Omental fat pad (tissue), 4 donors: ENCODE measurements around the gene CEP350. TPM values are rescaled to one million over a fixed set of nuclear protein-coding genes. Genes with fewer than 3 reads are reported as not detected.
"Not testable (repeated sequence)": the region's sequence is repeated elsewhere in the genome, so short reads cannot be mapped to it uniquely, and the experiment has no call there.

Experiments
- ATAC-seq: fragments of 150-250 bp; one replicate; pipeline ENCODE4 v1.9.1; 2016; ENCODE audit warnings: mild to moderate bottlenecking, moderate library complexity; ENCODE audit not compliant: low FRiP score
- DNase-seq: peaks from one replicate; pipeline ENCODE4 v3.0.0-alpha.2; 2019; ENCODE audit warnings: low spot score
- total RNA-seq, 4 donors: library from RNA; depleted of rRNA; stranded (reverse); fragments of >200 nt; gene quantifications; one replicate each; pipeline ENCODE4 v1.1.0, GENCODE V29; 2016
- TF ChIP-seq, protein P1 (sequence below), 3 donors: fragments of 450-650 bp; IDR thresholded peaks; one replicate each; pipeline ENCODE4 v1.5.1; 2016 to 2017; ENCODE audit warnings: antibody characterized with exemption in 3 of 3, mild to moderate bottlenecking in 3 of 3, moderate library complexity in 2 of 3

Gene CEP350
- total RNA-seq, 4 donors from 2014 or later: 56.6 to 101 (median 62.4) TPM

DNA sequence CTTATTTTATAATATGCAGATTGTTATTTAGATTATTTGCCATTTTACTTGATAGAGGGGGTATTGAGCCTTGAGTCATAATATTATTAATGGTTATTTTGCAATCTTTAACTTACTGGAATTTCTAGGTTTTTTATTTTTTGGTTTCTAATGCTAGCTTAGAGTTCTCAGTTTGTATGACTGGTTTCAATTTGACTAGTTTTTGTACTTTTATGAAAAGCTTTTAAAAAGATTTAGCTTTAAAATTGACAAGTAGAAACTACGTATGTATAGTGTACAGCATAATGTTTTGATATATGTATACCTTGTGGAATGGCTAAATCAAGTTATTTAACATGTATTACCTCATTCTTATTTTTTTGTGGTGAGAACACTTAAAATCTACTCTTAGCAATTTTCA lies 41.5 kb downstream of the CEP350 start:
- DNase-seq: no peak
- TF ChIP-seq, protein P1, sequence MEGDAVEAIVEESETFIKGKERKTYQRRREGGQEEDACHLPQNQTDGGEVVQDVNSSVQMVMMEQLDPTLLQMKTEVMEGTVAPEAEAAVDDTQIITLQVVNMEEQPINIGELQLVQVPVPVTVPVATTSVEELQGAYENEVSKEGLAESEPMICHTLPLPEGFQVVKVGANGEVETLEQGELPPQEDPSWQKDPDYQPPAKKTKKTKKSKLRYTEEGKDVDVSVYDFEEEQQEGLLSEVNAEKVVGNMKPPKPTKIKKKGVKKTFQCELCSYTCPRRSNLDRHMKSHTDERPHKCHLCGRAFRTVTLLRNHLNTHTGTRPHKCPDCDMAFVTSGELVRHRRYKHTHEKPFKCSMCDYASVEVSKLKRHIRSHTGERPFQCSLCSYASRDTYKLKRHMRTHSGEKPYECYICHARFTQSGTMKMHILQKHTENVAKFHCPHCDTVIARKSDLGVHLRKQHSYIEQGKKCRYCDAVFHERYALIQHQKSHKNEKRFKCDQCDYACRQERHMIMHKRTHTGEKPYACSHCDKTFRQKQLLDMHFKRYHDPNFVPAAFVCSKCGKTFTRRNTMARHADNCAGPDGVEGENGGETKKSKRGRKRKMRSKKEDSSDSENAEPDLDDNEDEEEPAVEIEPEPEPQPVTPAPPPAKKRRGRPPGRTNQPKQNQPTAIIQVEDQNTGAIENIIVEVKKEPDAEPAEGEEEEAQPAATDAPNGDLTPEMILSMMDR (IDR thresholded peaks at IDR 0.05): no peak
- no peak for ATAC-seq

DNA sequence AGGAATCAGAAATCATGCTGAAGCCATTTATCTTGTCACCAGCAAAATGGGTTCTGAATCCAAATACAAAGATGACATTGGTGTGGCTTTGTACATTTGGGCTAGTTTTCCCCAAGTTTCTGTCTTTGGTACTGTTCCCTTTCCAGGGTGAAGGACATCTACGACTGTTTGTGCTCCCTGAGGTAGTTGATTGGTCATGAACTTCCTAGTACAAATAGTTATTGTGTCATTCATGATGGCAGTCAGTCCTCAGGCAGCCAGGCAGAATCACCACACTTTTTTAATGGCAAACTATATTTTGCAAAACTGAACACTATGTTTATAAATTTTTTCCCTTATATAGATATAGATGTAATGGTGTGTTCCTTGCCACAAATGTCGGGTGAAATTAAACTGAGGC lies 46.0 kb downstream of the CEP350 start:
- ATAC-seq (no peak), DNase-seq (no peak)
- TF ChIP-seq, protein P1 (IDR thresholded peaks at IDR 0.05): no peak

DNA sequence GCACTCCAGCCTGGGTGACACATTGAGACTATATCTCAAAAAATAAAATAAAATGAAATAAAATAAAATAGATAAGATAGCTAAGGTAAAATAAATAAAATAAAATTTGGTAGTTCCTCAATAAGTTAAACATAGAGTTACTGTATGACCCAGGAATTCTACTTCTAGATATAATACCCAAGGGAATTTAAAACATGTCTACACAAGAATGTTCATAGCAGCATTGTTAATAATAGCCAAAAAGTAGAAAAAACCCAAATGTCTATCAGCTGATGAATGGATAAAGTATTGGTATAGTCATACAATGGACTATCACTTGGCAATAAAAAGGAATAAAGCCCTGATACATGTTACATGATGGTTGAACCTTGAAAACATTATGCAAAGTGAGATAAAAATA lies 47.8 kb downstream of the CEP350 start:
- DNase-seq: no peak
- no peak for ATAC-seq
- TF ChIP-seq, protein P1 (IDR thresholded peaks at IDR 0.05): no peak

DNA sequence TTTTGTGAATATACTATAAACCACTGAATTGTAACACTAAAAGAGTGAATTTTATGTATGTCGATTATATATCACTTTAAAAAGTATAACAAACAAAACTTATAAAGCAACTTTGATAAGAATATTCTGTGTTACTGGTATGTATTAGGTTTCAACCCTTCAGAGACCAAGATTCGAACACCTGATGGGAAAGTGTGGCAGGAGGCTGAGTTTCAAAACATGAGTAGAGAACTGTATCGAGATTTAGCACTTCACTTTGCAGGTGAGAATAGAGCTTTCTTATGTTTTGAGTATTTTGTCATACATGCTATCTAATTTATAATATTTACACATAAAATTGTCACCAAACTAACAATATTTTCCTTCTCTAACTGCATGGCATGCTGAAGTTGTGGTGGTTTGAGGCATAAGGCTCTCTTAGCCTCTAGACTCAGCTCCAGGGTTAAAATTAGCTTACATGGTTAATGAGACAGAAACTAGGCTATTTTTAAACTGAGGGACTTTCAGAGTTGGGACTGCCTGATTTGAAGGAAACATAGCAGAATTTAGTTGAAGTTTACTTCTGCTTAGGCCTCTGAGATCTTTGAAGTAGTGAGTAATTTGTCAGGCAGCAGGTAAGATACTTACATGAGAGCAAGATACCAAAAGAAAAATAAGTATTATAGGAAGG lies 48.6 kb downstream of the CEP350 start:
- TF ChIP-seq, protein P1 (IDR thresholded peaks at IDR 0.05): no peak
- no peak for DNase-seq
- no peak for ATAC-seq

DNA sequence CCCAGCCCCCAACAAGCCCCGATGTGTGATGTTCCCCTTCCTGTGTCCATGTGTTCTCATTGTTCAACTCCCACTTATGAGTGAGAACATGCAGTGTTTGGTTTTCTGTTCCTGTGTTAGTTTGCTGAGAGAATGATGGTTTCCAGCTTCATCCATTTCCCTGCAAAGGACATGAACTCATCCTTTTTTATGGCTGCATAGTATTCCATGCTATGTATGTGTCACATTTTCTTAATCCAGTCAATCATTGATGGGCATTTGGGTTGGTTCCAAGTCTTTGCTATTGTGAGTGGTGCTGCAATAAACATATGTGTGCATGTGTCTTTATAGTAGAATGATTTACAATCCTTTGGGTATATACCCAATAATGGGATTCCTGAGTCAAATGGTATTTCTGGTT lies 52.2 kb downstream of the CEP350 start:
- DNase-seq, ATAC-seq: not testable (repeated sequence)

DNA sequence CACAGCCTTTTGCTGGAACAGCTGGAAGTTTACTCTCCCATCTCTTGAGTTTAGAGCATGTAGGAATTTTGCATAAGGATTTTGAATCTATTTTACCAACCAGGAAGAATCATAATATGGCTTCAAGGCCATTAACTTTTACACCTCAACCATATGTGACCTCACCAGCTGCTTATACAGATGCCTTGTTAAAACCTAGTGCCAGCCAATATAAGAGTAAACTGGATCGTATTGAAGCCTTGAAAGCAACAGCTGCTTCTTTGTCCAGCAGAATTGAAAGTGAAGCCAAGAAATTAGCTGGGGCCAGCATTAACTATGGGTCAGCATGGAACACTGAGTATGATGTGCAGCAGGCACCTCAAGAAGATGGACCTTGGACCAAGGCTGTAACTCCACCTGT lies 65.4 kb downstream of the CEP350 start:
- TF ChIP-seq, protein P1 (IDR thresholded peaks at IDR 0.05): no peak
- no peak for ATAC-seq
- no peak for DNase-seq

DNA sequence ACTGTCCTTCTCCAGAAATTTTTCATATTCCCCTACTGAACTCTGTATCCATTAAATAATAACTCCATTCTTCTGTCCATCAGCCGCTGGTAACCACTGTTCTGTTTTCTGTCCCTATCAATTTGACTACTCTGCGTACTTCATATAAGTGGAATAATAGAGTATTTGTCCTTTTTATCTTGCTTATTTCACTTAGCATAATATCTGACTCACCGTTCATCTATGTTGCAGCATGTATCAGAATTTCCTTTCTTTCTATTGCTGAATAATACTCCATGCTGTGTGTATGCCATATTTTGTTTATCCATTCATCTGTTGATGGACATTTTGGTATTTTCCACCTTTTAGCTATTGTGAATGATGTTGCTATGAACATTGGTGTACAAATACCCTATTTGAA lies 71.9 kb downstream of the CEP350 start:
- ATAC-seq: no peak
- TF ChIP-seq, protein P1 (IDR thresholded peaks at IDR 0.05): no peak
- no peak for DNase-seq
